H9 (cell line): ENCODE results near the gene PPP1R7. TPM values are rescaled to one million over a fixed set of nuclear protein-coding genes. Genes with fewer than 3 reads are reported as not detected.

Source experiments
- DNase-seq: peaks from one replicate; pipeline ENCODE4 v3.0.0-alpha.2; 2017
- H2AFZ ChIP-seq: one replicate; pipeline ENCODE4 v1.6.1; 2013; ENCODE audit warnings: mild to moderate bottlenecking, low read length, control low read depth, moderate library complexity
- H2AK5ac ChIP-seq: 2 replicates; pipeline ENCODE4 v1.6.1; 2013; ENCODE audit warnings: low read length, control low read depth, mixed read lengths; ENCODE audit not compliant: insufficient read length
- H2BK120ac ChIP-seq: one replicate; pipeline ENCODE4 v1.6.1; 2013; ENCODE audit warnings: low read depth, mild to moderate bottlenecking, low read length, control low read depth, inconsistent platforms; ENCODE audit not compliant: poor library complexity, severe bottlenecking
- H2BK12ac ChIP-seq: 2 replicates; pipeline ENCODE4 v1.6.1; 2013; ENCODE audit warnings: low read length, control low read depth, mixed read lengths, low read depth; ENCODE audit not compliant: insufficient read length
- H2BK15ac ChIP-seq: 2 replicates; pipeline ENCODE4 v1.6.1; 2013; ENCODE audit warnings: low read depth, low read length, control low read depth
- H2BK20ac ChIP-seq: one replicate; pipeline ENCODE4 v1.6.1; 2013; ENCODE audit warnings: low read depth, mild to moderate bottlenecking, low read length, control low read depth, inconsistent platforms; ENCODE audit not compliant: poor library complexity, severe bottlenecking
- H2BK5ac ChIP-seq: 2 replicates; pipeline ENCODE4 v1.6.1; 2013; ENCODE audit warnings: low read length, control low read depth, mixed read lengths; ENCODE audit not compliant: insufficient read length
- H3K14ac ChIP-seq: 2 replicates; pipeline ENCODE4 v1.6.1; 2013; ENCODE audit warnings: low read length, control low read depth; ENCODE audit not compliant: insufficient read depth
- H3K18ac ChIP-seq: 2 replicates; pipeline ENCODE4 v1.6.1; 2013; ENCODE audit warnings: low read depth, mild to moderate bottlenecking, mixed read lengths, low read length, control low read depth; ENCODE audit not compliant: insufficient read length
- H3K23ac ChIP-seq: 2 replicates; pipeline ENCODE4 v1.6.1; 2013; ENCODE audit warnings: low read length, control low read depth, mixed read lengths, low read depth; ENCODE audit not compliant: insufficient read length
- H3K23me2 ChIP-seq: 2 replicates; pipeline ENCODE4 v1.6.1; 2013; ENCODE audit warnings: low read depth, mild to moderate bottlenecking, mixed read lengths, low read length, control low read depth; ENCODE audit not compliant: insufficient read length, poor library complexity, severe bottlenecking
- H3K27ac ChIP-seq: 2 replicates; pipeline ENCODE4 v1.5.1; 2013; ENCODE audit warnings: low read length, control low read depth, mixed read lengths, low read depth; ENCODE audit not compliant: insufficient read length
- H3K27me3 ChIP-seq: 2 replicates; pipeline ENCODE4 v1.6.1; 2013; ENCODE audit warnings: low read length, control low read depth, inconsistent platforms; ENCODE audit not compliant: insufficient read depth
- H3K4ac ChIP-seq: 2 replicates; pipeline ENCODE4 v1.6.1; 2013; ENCODE audit warnings: low read depth, mild to moderate bottlenecking, control low read depth, inconsistent platforms, low read length, moderate library complexity
- H3K4me1 ChIP-seq: 2 replicates; pipeline ENCODE4 v1.6.1; 2013; ENCODE audit warnings: low read length, control low read depth, inconsistent platforms; ENCODE audit not compliant: insufficient read depth
- H3K4me2 ChIP-seq: 2 replicates; pipeline ENCODE4 v1.6.1; 2013; ENCODE audit warnings: low read length, control low read depth, mixed read lengths; ENCODE audit not compliant: insufficient read length, insufficient read depth
- H3K56ac ChIP-seq: 2 replicates; pipeline ENCODE4 v1.6.1; 2013; ENCODE audit warnings: low read depth, mild to moderate bottlenecking, mixed read lengths, low read length, control low read depth; ENCODE audit not compliant: insufficient read length
- H3K79me1 ChIP-seq: 2 replicates; pipeline ENCODE4 v1.6.1; 2013; ENCODE audit warnings: low read depth, mild to moderate bottlenecking, moderate library complexity, low read length, control low read depth, inconsistent platforms; ENCODE audit not compliant: insufficient read depth, poor library complexity, severe bottlenecking
- H3K79me2 ChIP-seq: 2 replicates; pipeline ENCODE4 v1.6.1; 2013; ENCODE audit warnings: low read length, control low read depth, inconsistent platforms; ENCODE audit not compliant: insufficient read depth
- H3K9ac ChIP-seq: 2 replicates; pipeline ENCODE4 v1.6.1; 2013; ENCODE audit warnings: low read length, control low read depth, mixed read lengths; ENCODE audit not compliant: insufficient read length; ENCODE audit errors: extremely low read depth
- H3K9me3 ChIP-seq: one replicate; pipeline ENCODE4 v1.6.1; 2013; ENCODE audit warnings: low read depth, low read length, inconsistent platforms; ENCODE audit not compliant: control insufficient read depth
- H3T11ph ChIP-seq: one replicate; pipeline ENCODE4 v1.6.1; 2013; ENCODE audit warnings: mild to moderate bottlenecking, low read length, control low read depth, inconsistent platforms
- H4K20me1 ChIP-seq: one replicate; pipeline ENCODE4 v1.6.1; 2013; ENCODE audit not compliant: control insufficient read depth, insufficient read length, insufficient read depth
- H4K5ac ChIP-seq: 2 replicates; pipeline ENCODE4 v1.6.1; 2013; ENCODE audit warnings: low read depth, mild to moderate bottlenecking, mixed read lengths, low read length, control low read depth; ENCODE audit not compliant: insufficient read length
- H4K8ac ChIP-seq: replicated peaks from 2 replicates; pipeline ENCODE4 v1.6.1; 2013; ENCODE audit warnings: low read length, control low read depth, mixed read lengths, low read depth; ENCODE audit not compliant: insufficient read length
- H4K91ac ChIP-seq: 2 replicates; pipeline ENCODE4 v1.6.1; 2013; ENCODE audit warnings: low read depth, mild to moderate bottlenecking, moderate library complexity, mixed read lengths, low read length, control low read depth; ENCODE audit not compliant: insufficient read length
- H3K27ac Mint-ChIP-seq, 3 experiments: 2 replicates in 2 of 3; 3 replicates in 1 of 3; pipeline ENCODE4 v1.8.0; 2020 to 2021; ENCODE audit warnings: mixed read lengths in 3 of 3, mild to moderate bottlenecking in 1 of 3, moderate library complexity in 1 of 3
- H3K27me3 Mint-ChIP-seq: 2 replicates; pipeline ENCODE4 v1.8.0; 2021; ENCODE audit warnings: low read depth, mild to moderate bottlenecking, moderate library complexity, mixed read lengths
- H3K36me3 Mint-ChIP-seq, 3 experiments: 2 replicates in 2 of 3; 3 replicates in 1 of 3; pipeline ENCODE4 v1.8.0; 2020 to 2021; ENCODE audit warnings: low read depth in 3 of 3, mixed read lengths in 3 of 3; ENCODE audit not compliant: insufficient read depth in 1 of 3
- H3K4me1 Mint-ChIP-seq, 2 experiments: 2 replicates each; pipeline ENCODE4 v1.8.0; 2020; ENCODE audit warnings: mixed read lengths in 2 of 2
- H3K4me3 Mint-ChIP-seq, 2 experiments: 2 replicates in 1 of 2; 3 replicates in 1 of 2; pipeline ENCODE4 v1.8.0; 2020 to 2021; ENCODE audit warnings: mild to moderate bottlenecking in 2 of 2, mixed read lengths in 2 of 2, moderate library complexity in 1 of 2
- H3K9me3 Mint-ChIP-seq, 2 experiments: 2 replicates in 1 of 2; 3 replicates in 1 of 2; pipeline ENCODE4 v1.8.0; 2020; ENCODE audit warnings: mild to moderate bottlenecking in 2 of 2, mixed read lengths in 2 of 2, moderate library complexity in 1 of 2
- CTCF ChIP-seq: fragments of 200-600 bp; sonication (generic); conservative IDR thresholded peaks from 3 replicates; pipeline ENCODE4 v1.8.0; 2021; ENCODE audit warnings: antibody characterized with exemption, mild to moderate bottlenecking
- WGBS: extraction: QIAGEN DNeasy Blood & Tissue Kit; methylation state at CpG from one replicate; pipeline ENCODE4 v1.1.7; 2013; ENCODE audit warnings: missing lambda C conversion rate, low lambda C conversion rate, mixed read lengths; ENCODE audit not compliant: insufficient read length; ENCODE audit errors: extremely low coverage; 5-methylcytosine and 5-hydroxymethylcytosine counted together
- total RNA-seq: library from RNA; stranded (reverse); gene quantifications from 2 replicates; pipeline ENCODE4 v1.2.1, GENCODE V29; 2021

The PPP1R7 gene
- total RNA-seq, 1 experiment from 2014 or later = 60.2 TPM

- H2BK15ac ChIP-seq = no peak overlapping the region
- DNase-seq = no peak
- no peak overlapping the region for H2BK120ac ChIP-seq
- H3K4me3 Mint-ChIP-seq = no peak overlapping the region
- H3K4me2 ChIP-seq = no peak overlapping the region
- H3K79me1 ChIP-seq = no peaks in the 10 kb centered on the region
- H3K23ac ChIP-seq = no peak overlapping the region
- H3K9me3 Mint-ChIP-seq = no peaks in the 10 kb centered on the region
- H3K27me3 Mint-ChIP-seq = no peaks in the 10 kb centered on the region
- H4K8ac ChIP-seq = no peak overlapping the region
- H3K56ac ChIP-seq = no peak overlapping the region
- H3K27ac ChIP-seq = no peak overlapping the region
- no peak overlapping the region for H4K5ac ChIP-seq
- H3K9me3 ChIP-seq = no peaks in the 10 kb centered on the region
- H3K4me1 ChIP-seq = peaks cover 2% of the 10 kb centered on the region; the same call in 1 of the 2 replicates
- H4K91ac ChIP-seq = no peak overlapping the region
- H2BK20ac ChIP-seq = no peak overlapping the region
- H4K20me1 ChIP-seq = no peaks in the 10 kb centered on the region
- no peak overlapping the region for H2BK5ac ChIP-seq
- no peaks in the 10 kb centered on the region for H3K79me2 ChIP-seq
- no peak overlapping the region for H3K18ac ChIP-seq
- no peaks in the 10 kb centered on the region for H3K23me2 ChIP-seq
- H3K27me3 ChIP-seq = no peaks in the 10 kb centered on the region
- no peak for TF ChIP-seq CTCF
- no peak overlapping the region for H3K4ac ChIP-seq
- no peak overlapping the region for H3K9ac ChIP-seq
- no peak overlapping the region for H3T11ph ChIP-seq
- no peak overlapping the region for H2BK12ac ChIP-seq
- H3K36me3 Mint-ChIP-seq = peaks cover 0 to 39% (median 28%) of the 10 kb centered on the region in 3 experiments; a peak in 5 of 7 replicates
- no peak overlapping the region for H2AK5ac ChIP-seq
- no peak overlapping the region for H2AFZ ChIP-seq
- no peak overlapping the region for H3K14ac ChIP-seq
- H3K27ac Mint-ChIP-seq = peak overlapping the region in 1 of 3 experiments; percentile 76; a peak in 1 of 7 replicates
- no CpG with 5 or more reads among the region's 9 CpGs for WGBS
- peaks cover 6 to 9% of the 10 kb centered on the region in 2 experiments for H3K4me1 Mint-ChIP-seq
These were observed 7.7 kb downstream of the PPP1R7 start for GRCh38 chr2:241157841-241158545.
